Breast epithelium (tissue), 3 donors: ENCODE data around the gene ALKBH2.

Experiments used
- POLR2A ChIP-seq: fragments of 450-650 bp; IDR thresholded peaks from one replicate; pipeline ENCODE4 v1.6.1; 2016; ENCODE audit warnings: antibody characterized with exemption, mild to moderate bottlenecking, moderate library complexity
- TF ChIP-seq, protein P1 (sequence below), 3 donors: fragments of 450-650 bp; IDR thresholded peaks; one replicate each; pipeline ENCODE4 v1.5.1; 2016 to 2017; ENCODE audit warnings: antibody characterized with exemption in 3 of 3, mild to moderate bottlenecking in 3 of 3, moderate library complexity in 3 of 3

DNA sequence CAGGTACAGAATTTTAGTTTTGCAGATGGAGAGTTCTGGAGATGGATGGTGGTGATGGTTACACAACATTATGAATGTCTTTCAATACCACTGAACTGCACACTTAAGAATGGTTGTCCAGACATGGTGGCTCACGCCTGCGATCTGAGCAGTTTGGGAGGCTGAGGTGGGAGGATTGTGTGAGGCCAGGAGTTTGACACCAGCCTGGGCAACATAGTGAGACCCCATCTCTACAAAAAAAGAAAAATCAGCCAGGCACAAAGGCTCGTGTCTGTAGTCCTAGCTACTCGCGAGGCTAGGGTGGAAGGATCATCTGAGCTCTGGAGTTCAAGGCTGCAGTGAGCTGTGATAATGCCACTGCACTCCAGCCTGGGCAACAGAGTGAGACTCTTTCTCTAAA lies 49.0 kb downstream of the ALKBH2 start:
- no peak for TF ChIP-seq POLR2A
- TF ChIP-seq, protein P1, sequence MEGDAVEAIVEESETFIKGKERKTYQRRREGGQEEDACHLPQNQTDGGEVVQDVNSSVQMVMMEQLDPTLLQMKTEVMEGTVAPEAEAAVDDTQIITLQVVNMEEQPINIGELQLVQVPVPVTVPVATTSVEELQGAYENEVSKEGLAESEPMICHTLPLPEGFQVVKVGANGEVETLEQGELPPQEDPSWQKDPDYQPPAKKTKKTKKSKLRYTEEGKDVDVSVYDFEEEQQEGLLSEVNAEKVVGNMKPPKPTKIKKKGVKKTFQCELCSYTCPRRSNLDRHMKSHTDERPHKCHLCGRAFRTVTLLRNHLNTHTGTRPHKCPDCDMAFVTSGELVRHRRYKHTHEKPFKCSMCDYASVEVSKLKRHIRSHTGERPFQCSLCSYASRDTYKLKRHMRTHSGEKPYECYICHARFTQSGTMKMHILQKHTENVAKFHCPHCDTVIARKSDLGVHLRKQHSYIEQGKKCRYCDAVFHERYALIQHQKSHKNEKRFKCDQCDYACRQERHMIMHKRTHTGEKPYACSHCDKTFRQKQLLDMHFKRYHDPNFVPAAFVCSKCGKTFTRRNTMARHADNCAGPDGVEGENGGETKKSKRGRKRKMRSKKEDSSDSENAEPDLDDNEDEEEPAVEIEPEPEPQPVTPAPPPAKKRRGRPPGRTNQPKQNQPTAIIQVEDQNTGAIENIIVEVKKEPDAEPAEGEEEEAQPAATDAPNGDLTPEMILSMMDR (IDR thresholded peaks at IDR 0.05) = no peak
